Measurements from ENCODE around the gene ERI3. TPM values are rescaled to one million over a fixed set of nuclear protein-coding genes. Genes with fewer than 3 reads are reported as not detected.

ERI3 gene
- total and polyA plus RNA-seq, 2 experiments from 2014 or later = 59.4 to 93.2 TPM

DNA sequence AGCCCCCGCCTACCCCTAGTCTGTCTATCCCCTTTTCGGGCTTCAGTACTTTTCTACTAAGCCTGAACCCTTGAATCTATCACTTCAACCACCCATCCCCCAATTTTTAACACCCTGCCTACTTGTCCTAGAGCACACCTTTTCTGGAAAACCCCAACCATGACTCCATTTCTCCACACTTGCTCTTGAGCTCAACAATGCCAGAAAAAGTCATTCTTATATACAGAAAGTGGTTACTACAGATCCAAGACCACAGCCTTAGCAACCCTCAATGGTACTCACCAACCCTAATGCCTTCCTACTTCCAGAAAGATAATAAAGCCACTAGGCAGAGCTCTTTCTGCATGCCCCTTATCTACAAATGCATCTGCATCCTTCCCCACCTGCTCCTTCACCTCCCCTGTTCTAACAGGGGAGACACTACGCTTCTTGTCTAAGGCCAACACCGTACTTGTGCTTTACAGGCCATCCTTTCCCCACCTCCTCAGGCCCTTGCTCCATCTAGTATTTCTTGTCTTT, 100.6 kb downstream of the ERI3 start:
- H3K4me3 ChIP-seq = no peak overlapping the region
- no peaks in the 10 kb centered on the region for H3K36me3 ChIP-seq (replicated peaks; ENCODE audit: insufficient read depth, low read depth)
- no peaks in the 10 kb centered on the region for H4K20me1 ChIP-seq (ENCODE audit: insufficient read depth, poor library complexity, severe bottlenecking)
- H3K27ac ChIP-seq = no peak overlapping the region
- WGBS (ENCODE audit: low lambda C conversion rate, missing lambda C conversion rate) = 89% methylated on average over 4 of the region's 4 CpGs
- H3K79me2 ChIP-seq = no peaks in the 10 kb centered on the region
- H3K9me2 ChIP-seq (replicated peaks; ENCODE audit: insufficient read depth) = no peaks in the 10 kb centered on the region
- H3K9me3 ChIP-seq (ENCODE audit: low read depth) = no peaks in the 10 kb centered on the region
- H2AFZ ChIP-seq = no peak overlapping the region
- H3K4me1 ChIP-seq (ENCODE audit: insufficient read depth) = peaks cover 12% of the 10 kb centered on the region
- H3K4me2 ChIP-seq = no peak overlapping the region
- TF ChIP-seq, protein P1, sequence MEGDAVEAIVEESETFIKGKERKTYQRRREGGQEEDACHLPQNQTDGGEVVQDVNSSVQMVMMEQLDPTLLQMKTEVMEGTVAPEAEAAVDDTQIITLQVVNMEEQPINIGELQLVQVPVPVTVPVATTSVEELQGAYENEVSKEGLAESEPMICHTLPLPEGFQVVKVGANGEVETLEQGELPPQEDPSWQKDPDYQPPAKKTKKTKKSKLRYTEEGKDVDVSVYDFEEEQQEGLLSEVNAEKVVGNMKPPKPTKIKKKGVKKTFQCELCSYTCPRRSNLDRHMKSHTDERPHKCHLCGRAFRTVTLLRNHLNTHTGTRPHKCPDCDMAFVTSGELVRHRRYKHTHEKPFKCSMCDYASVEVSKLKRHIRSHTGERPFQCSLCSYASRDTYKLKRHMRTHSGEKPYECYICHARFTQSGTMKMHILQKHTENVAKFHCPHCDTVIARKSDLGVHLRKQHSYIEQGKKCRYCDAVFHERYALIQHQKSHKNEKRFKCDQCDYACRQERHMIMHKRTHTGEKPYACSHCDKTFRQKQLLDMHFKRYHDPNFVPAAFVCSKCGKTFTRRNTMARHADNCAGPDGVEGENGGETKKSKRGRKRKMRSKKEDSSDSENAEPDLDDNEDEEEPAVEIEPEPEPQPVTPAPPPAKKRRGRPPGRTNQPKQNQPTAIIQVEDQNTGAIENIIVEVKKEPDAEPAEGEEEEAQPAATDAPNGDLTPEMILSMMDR (IDR thresholded peaks at IDR 0.05; ENCODE audit: poor library complexity) = no peak
- TF ChIP-seq EZH2 (IDR thresholded peaks at IDR 0.05; ENCODE audit: borderline replicate concordance) = no peak
- no peak for TF ChIP-seq EZH2phosphoT487 (IDR thresholded peaks at IDR 0.05; ENCODE audit: low read depth, severe bottlenecking, unreplicated experiment)
- DNase-seq (ENCODE audit: low spot score) = no peak
- H3K27me3 ChIP-seq = no peaks in the 10 kb centered on the region

- no peak overlapping the region for H3K27ac ChIP-seq
- TF ChIP-seq, protein P1 (IDR thresholded peaks at IDR 0.05; ENCODE audit: poor library complexity) = no peak
- TF ChIP-seq EZH2phosphoT487 (IDR thresholded peaks at IDR 0.05; ENCODE audit: low read depth, severe bottlenecking, unreplicated experiment) (no peak), EZH2 (IDR thresholded peaks at IDR 0.05; ENCODE audit: borderline replicate concordance) (no peak)
- no peaks in the 10 kb centered on the region for H3K27me3 ChIP-seq
Measured at GRCh38 chr1:44251989-44252671, 102.9 kb downstream of the ERI3 start.

GRCh38 chr1:44251486-44251885, 103.6 kb downstream of the ERI3 start:
- Histone ChIP-seq H3K27ac (no peak overlapping the region), H3K79me2 (no peaks in the 10 kb centered on the region), H4K20me1 (ENCODE audit: insufficient read depth, poor library complexity, severe bottlenecking) (no peaks in the 10 kb centered on the region), H3K27me3 (no peaks in the 10 kb centered on the region), H2AFZ (no peak overlapping the region), H3K36me3 (replicated peaks; ENCODE audit: insufficient read depth, low read depth) (no peaks in the 10 kb centered on the region), H3K4me3 (no peak overlapping the region), H3K4me2 (no peak overlapping the region), H3K9me2 (replicated peaks; ENCODE audit: insufficient read depth) (no peaks in the 10 kb centered on the region), H3K9me3 (ENCODE audit: low read depth) (no peaks in the 10 kb centered on the region), H3K4me1 (ENCODE audit: insufficient read depth) (peaks cover 12% of the 10 kb centered on the region)
- 100% methylated on average over 1 of the region's 1 CpG for WGBS (ENCODE audit: low lambda C conversion rate, missing lambda C conversion rate)
- no peak for TF ChIP-seq EZH2 (IDR thresholded peaks at IDR 0.05; ENCODE audit: borderline replicate concordance)
- no peak for TF ChIP-seq EZH2phosphoT487 (IDR thresholded peaks at IDR 0.05; ENCODE audit: low read depth, severe bottlenecking, unreplicated experiment)
- TF ChIP-seq, protein P1 (IDR thresholded peaks at IDR 0.05; ENCODE audit: poor library complexity) = no peak
- no peak for DNase-seq (ENCODE audit: low spot score)

More at GRCh38 chr1:44251989-44252671, 102.9 kb downstream of the ERI3 start:
- Histone ChIP-seq H2AFZ (no peak overlapping the region), H4K20me1 (ENCODE audit: insufficient read depth, poor library complexity, severe bottlenecking) (no peaks in the 10 kb centered on the region), H3K4me2 (no peak overlapping the region), H3K36me3 (replicated peaks; ENCODE audit: insufficient read depth, low read depth) (no peaks in the 10 kb centered on the region), H3K9me3 (ENCODE audit: low read depth) (no peaks in the 10 kb centered on the region), H3K79me2 (no peaks in the 10 kb centered on the region), H3K4me3 (no peak overlapping the region), H3K9me2 (replicated peaks; ENCODE audit: insufficient read depth) (no peaks in the 10 kb centered on the region), H3K4me1 (ENCODE audit: insufficient read depth) (peaks cover 12% of the 10 kb centered on the region)
- DNase-seq (ENCODE audit: low spot score) = no peak
- WGBS (ENCODE audit: low lambda C conversion rate, missing lambda C conversion rate) = 96% methylated on average over 23 of the region's 23 CpGs
